Stomach smooth muscle (tissue), 2 donors: ENCODE data around the gene FAM177B.

ENCODE experiments used
- H3K27ac ChIP-seq: one replicate; pipeline ENCODE4 v1.7.0; 2013; ENCODE audit warnings: mild to moderate bottlenecking, low read length, inconsistent platforms
- H3K27me3 ChIP-seq, 2 donors: one replicate each; pipeline ENCODE4 v1.7.0; 2013; ENCODE audit warnings: low read length in 2 of 2; ENCODE audit not compliant: insufficient read depth in 2 of 2, control insufficient read depth in 1 of 2
- H3K36me3 ChIP-seq, 2 donors: one replicate each; pipeline ENCODE4 v1.7.0; 2013; ENCODE audit warnings: low read length in 2 of 2; ENCODE audit not compliant: control insufficient read depth in 2 of 2, insufficient read depth in 2 of 2
- H3K4me1 ChIP-seq: one replicate; pipeline ENCODE4 v1.7.0; 2013; ENCODE audit warnings: low read length; ENCODE audit not compliant: control insufficient read depth, insufficient read depth
- H3K4me3 ChIP-seq, 2 donors: one replicate each; pipeline ENCODE4 v1.7.0; 2013; ENCODE audit warnings: low read length in 2 of 2
- H3K9ac ChIP-seq, 2 donors: one replicate each; pipeline ENCODE4 v1.7.0; 2013; ENCODE audit warnings: low read length in 2 of 2, mild to moderate bottlenecking in 1 of 2
- H3K9me3 ChIP-seq, 2 donors: one replicate each; pipeline ENCODE4 v1.7.0; 2013; ENCODE audit warnings: low read length in 2 of 2; ENCODE audit not compliant: control insufficient read depth in 2 of 2
- donor health status: healthy.
- donor health status: Pancreatic carcinoma.

FAM177B gene

GRCh38 chr1:222768592-222768991, 31.6 kb downstream of the FAM177B start:
- Histone ChIP-seq H3K4me1 (no peaks in the 10 kb centered on the region), H3K9me3 (peaks cover 3 to 5% of the 10 kb centered on the region in 2 donors), H3K4me3 (no peak overlapping the region), H3K27ac (no peak overlapping the region), H3K27me3 (no peaks in the 10 kb centered on the region), H3K36me3 (no peaks in the 10 kb centered on the region), H3K9ac (no peak overlapping the region)

- H3K9me3 ChIP-seq = peaks cover 3 to 5% of the 10 kb centered on the region in 2 donors
- H3K27me3 ChIP-seq = no peaks in the 10 kb centered on the region
- H3K4me1 ChIP-seq = no peaks in the 10 kb centered on the region
- no peak overlapping the region for H3K27ac ChIP-seq
- no peaks in the 10 kb centered on the region for H3K36me3 ChIP-seq
- H3K9ac ChIP-seq = no peak overlapping the region
- H3K4me3 ChIP-seq = no peak overlapping the region
Observed at GRCh38 chr1:222769181-222769580, 32.2 kb downstream of the FAM177B start.

- Histone ChIP-seq H3K36me3 (no peaks in the 10 kb centered on the region), H3K9ac (no peak overlapping the region), H3K4me1 (no peaks in the 10 kb centered on the region), H3K9me3 (peaks cover 3 to 5% of the 10 kb centered on the region in 2 donors), H3K27ac (no peak overlapping the region), H3K4me3 (no peak overlapping the region), H3K27me3 (no peaks in the 10 kb centered on the region)
Observed at GRCh38 chr1:222769971-222770620, 33.1 kb downstream of the FAM177B start.

GRCh38 chr1:222772996-222773379, 36.0 kb downstream of the FAM177B start:
- Histone ChIP-seq H3K27ac (no peak overlapping the region), H3K9ac (no peak overlapping the region), H3K9me3 (peaks cover 3 to 5% of the 10 kb centered on the region in 2 donors), H3K36me3 (no peaks in the 10 kb centered on the region), H3K4me1 (no peaks in the 10 kb centered on the region), H3K4me3 (no peak overlapping the region), H3K27me3 (no peaks in the 10 kb centered on the region)

GRCh38 chr1:222777463-222777862, 40.5 kb downstream of the FAM177B start:
- no peaks in the 10 kb centered on the region for H3K9me3 ChIP-seq
- no peaks in the 10 kb centered on the region for H3K4me1 ChIP-seq
- no peak overlapping the region for H3K9ac ChIP-seq
- H3K36me3 ChIP-seq = no peaks in the 10 kb centered on the region
- H3K27me3 ChIP-seq = no peaks in the 10 kb centered on the region
- no peak overlapping the region for H3K27ac ChIP-seq
- H3K4me3 ChIP-seq = no peak overlapping the region

GRCh38 chr1:222777977-222778376, 41.0 kb downstream of the FAM177B start:
- Histone ChIP-seq H3K4me1 (no peaks in the 10 kb centered on the region), H3K27me3 (no peaks in the 10 kb centered on the region), H3K36me3 (no peaks in the 10 kb centered on the region), H3K9me3 (no peaks in the 10 kb centered on the region), H3K27ac (no peak overlapping the region), H3K4me3 (no peak overlapping the region), H3K9ac (no peak overlapping the region)

GRCh38 chr1:222781251-222781650, 44.2 kb downstream of the FAM177B start:
- Histone ChIP-seq H3K9ac (no peak overlapping the region), H3K9me3 (no peaks in the 10 kb centered on the region), H3K4me3 (no peak overlapping the region), H3K27me3 (no peaks in the 10 kb centered on the region), H3K4me1 (no peaks in the 10 kb centered on the region), H3K27ac (no peak overlapping the region), H3K36me3 (no peaks in the 10 kb centered on the region)

GRCh38 chr1:222783051-222783450, 46.0 kb downstream of the FAM177B start:
- no peak overlapping the region for H3K27ac ChIP-seq
- H3K9ac ChIP-seq = no peak overlapping the region
- no peaks in the 10 kb centered on the region for H3K27me3 ChIP-seq
- H3K9me3 ChIP-seq = no peaks in the 10 kb centered on the region
- no peaks in the 10 kb centered on the region for H3K36me3 ChIP-seq
- no peaks in the 10 kb centered on the region for H3K4me1 ChIP-seq
- H3K4me3 ChIP-seq = no peak overlapping the region

GRCh38 chr1:222784371-222784770, 47.4 kb downstream of the FAM177B start:
- no peaks in the 10 kb centered on the region for H3K9me3 ChIP-seq
- no peak overlapping the region for H3K9ac ChIP-seq
- H3K4me3 ChIP-seq = no peak overlapping the region
- no peaks in the 10 kb centered on the region for H3K4me1 ChIP-seq
- no peak overlapping the region for H3K27ac ChIP-seq
- no peaks in the 10 kb centered on the region for H3K36me3 ChIP-seq
- H3K27me3 ChIP-seq = no peaks in the 10 kb centered on the region

- no peak overlapping the region for H3K9ac ChIP-seq
- no peak overlapping the region for H3K27ac ChIP-seq
Observed at GRCh38 chr1:222784916-222785315, 47.9 kb downstream of the FAM177B start.

GRCh38 chr1:222785529-222785928, 48.5 kb downstream of the FAM177B start:
- H3K4me1 ChIP-seq = no peaks in the 10 kb centered on the region
- no peak overlapping the region for H3K27ac ChIP-seq
- no peak overlapping the region for H3K4me3 ChIP-seq
- no peaks in the 10 kb centered on the region for H3K27me3 ChIP-seq
- H3K36me3 ChIP-seq = no peaks in the 10 kb centered on the region
- no peaks in the 10 kb centered on the region for H3K9me3 ChIP-seq
- H3K9ac ChIP-seq = no peak overlapping the region

More at GRCh38 chr1:222784916-222785315, 47.9 kb downstream of the FAM177B start:
- Histone ChIP-seq H3K27me3 (no peaks in the 10 kb centered on the region), H3K9me3 (no peaks in the 10 kb centered on the region), H3K4me1 (no peaks in the 10 kb centered on the region), H3K4me3 (no peak overlapping the region), H3K36me3 (no peaks in the 10 kb centered on the region)
